HepG2 (cell line): ENCODE data around the gene DND1. TPM values are rescaled to one million over a fixed set of nuclear protein-coding genes. Genes with fewer than 3 reads are reported as not detected.

Source experiments
- ARID3A ChIP-seq: IDR thresholded peaks from 2 replicates; pipeline ENCODE4 v1.6.1; 2012; ENCODE audit warnings: low read depth, low read length, improper control_type of control experiment
- ELF1 ChIP-seq: sonication (generic); formaldehyde crosslinking; IDR thresholded peaks from 2 replicates; pipeline ENCODE4 v1.4.0; 2020; ENCODE audit warnings: missing genetic modification reagents
- ELF3 ChIP-seq: IDR thresholded peaks from 2 replicates; pipeline ENCODE4 v1.6.1; 2016; ENCODE audit warnings: missing genetic modification reagents, missing compliant biosample characterization
- SIX1 ChIP-seq: sonication (generic); formaldehyde crosslinking; IDR thresholded peaks from 2 replicates; pipeline ENCODE4 v1.4.0; 2020; ENCODE audit warnings: missing genetic modification reagents, borderline replicate concordance
- SRY ChIP-seq: sonication (generic); formaldehyde crosslinking; IDR thresholded peaks from 2 replicates; pipeline ENCODE4 v1.8.0; 2022; ENCODE audit warnings: mild to moderate bottlenecking, missing genetic modification reagents
- ZNF282 ChIP-seq: fragments of 450-650 bp; IDR thresholded peaks from 2 replicates; pipeline ENCODE4 v1.6.1; 2018; ENCODE audit not compliant: partially characterized antibody
- polyA plus RNA-seq, 8 experiments: library from polyadenylated mRNA; depleted of rRNA in 3 of 8; stranded (reverse) in 7 of 8; unstranded in 1 of 8; fragments of >200 nt; fragmentation: Illumina TruSeq in 4 of 8; extraction: Trizol in 4 of 8; gene quantifications; 2 replicates each; pipeline versions ENCODE4 v1.2.1 to v1.2.3, GENCODE V29; 2011 to 2016; ENCODE audit warnings: low read depth in 4 of 8, missing spikeins in 1 of 8, mixed read lengths in 1 of 8; ENCODE audit not compliant: insufficient read depth in 1 of 8
- total RNA-seq, 5 experiments: library from RNA; depleted of rRNA; stranded (reverse); fragments of >200 nt; fragmentation: Illumina TruSeq; extraction: Trizol; gene quantifications; 2 replicates each; pipeline ENCODE4 v1.2.3, GENCODE V29; 2016; ENCODE audit warnings: low read depth in 1 of 5
- TF ChIP-seq, protein P1 (sequence below): sonication (generic); formaldehyde crosslinking; IDR thresholded peaks from 2 replicates; pipeline ENCODE4 v1.9.0; 2022; ENCODE audit warnings: missing genetic modification reagents, mild to moderate bottlenecking, borderline replicate concordance
- TF ChIP-seq, protein P2 (sequence below): sonication (generic); formaldehyde crosslinking; IDR thresholded peaks from 2 replicates; pipeline ENCODE4 v1.5.0; 2020; ENCODE audit warnings: mild to moderate bottlenecking, missing genetic modification reagents, borderline replicate concordance

Gene DND1
- total and polyA plus RNA-seq, 2 of the 13 experiments (the other 11 are each of a cell fraction or from before 2014, with no cell fraction given), result 0.48 to 0.55 TPM

DNA sequence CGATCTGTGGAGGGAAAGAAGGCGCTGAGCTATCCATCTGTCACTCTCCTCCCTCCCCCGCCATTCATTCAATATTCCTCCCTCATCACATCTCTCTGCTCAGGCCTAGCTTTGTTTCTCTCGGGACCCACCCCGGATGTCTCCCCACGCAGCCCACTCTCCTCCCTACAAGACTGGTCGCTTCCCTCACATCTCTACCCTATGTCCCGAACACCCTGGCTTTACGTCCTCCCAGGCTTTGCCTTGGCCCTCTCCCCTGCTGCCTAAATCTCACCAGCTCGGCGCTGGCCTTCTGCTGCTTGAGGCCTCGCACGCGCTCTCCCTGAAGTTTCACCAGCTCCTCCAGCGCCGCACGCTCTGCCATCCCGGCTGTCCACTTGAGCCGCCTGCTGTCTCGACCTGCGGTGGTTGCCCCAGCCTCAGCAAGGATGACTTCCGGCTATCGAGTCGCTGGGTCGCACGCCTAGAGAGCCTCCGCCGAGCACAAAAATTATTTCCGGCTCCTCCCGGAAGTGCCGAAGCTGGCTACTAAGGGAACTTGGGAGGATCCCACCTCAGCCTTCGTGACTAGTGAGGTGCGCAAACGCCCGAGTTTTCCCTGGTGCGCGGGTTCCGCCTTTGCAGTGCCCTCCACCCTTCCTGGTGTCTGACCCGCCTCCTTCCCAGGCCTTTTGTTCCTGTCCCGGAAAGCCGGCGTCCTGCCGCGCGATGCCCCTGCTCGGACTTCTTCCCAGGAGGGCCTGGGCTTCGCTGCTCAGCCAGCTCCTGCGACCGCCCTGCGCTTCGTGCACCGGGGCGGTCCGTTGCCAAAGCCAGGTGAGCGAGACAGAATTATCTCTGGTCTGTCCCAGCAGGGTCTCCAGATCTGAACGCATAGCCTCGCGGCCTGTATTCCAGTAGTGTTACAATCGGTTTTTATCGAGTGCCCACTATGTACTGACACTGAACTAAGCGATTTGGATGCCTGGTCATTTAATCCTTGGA is 17.9 kb upstream of the DND1 start, which contains the start of the genes HARS1 and HARS2 (continued):
- TF ChIP-seq ARID3A, result peak; percentile 44; the same call in 1 of the 2 replicates
- TF ChIP-seq SIX1 (CRISPR knock-in tag), result no peak
- peak; percentile 96 for TF ChIP-seq ELF3 (CRISPR knock-in tag)
- TF ChIP-seq ELF1 (CRISPR knock-in tag), result peak; percentile 97
- 0 out of 2 replicates have a peak, but pooled peaks have one; percentile 37 for TF ChIP-seq SRY (CRISPR knock-in tag)
- TF ChIP-seq, protein P1, sequence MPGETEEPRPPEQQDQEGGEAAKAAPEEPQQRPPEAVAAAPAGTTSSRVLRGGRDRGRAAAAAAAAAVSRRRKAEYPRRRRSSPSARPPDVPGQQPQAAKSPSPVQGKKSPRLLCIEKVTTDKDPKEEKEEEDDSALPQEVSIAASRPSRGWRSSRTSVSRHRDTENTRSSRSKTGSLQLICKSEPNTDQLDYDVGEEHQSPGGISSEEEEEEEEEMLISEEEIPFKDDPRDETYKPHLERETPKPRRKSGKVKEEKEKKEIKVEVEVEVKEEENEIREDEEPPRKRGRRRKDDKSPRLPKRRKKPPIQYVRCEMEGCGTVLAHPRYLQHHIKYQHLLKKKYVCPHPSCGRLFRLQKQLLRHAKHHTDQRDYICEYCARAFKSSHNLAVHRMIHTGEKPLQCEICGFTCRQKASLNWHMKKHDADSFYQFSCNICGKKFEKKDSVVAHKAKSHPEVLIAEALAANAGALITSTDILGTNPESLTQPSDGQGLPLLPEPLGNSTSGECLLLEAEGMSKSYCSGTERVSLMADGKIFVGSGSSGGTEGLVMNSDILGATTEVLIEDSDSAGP (CRISPR knock-in tag), result peak; percentile 90
- TF ChIP-seq, protein P2, sequence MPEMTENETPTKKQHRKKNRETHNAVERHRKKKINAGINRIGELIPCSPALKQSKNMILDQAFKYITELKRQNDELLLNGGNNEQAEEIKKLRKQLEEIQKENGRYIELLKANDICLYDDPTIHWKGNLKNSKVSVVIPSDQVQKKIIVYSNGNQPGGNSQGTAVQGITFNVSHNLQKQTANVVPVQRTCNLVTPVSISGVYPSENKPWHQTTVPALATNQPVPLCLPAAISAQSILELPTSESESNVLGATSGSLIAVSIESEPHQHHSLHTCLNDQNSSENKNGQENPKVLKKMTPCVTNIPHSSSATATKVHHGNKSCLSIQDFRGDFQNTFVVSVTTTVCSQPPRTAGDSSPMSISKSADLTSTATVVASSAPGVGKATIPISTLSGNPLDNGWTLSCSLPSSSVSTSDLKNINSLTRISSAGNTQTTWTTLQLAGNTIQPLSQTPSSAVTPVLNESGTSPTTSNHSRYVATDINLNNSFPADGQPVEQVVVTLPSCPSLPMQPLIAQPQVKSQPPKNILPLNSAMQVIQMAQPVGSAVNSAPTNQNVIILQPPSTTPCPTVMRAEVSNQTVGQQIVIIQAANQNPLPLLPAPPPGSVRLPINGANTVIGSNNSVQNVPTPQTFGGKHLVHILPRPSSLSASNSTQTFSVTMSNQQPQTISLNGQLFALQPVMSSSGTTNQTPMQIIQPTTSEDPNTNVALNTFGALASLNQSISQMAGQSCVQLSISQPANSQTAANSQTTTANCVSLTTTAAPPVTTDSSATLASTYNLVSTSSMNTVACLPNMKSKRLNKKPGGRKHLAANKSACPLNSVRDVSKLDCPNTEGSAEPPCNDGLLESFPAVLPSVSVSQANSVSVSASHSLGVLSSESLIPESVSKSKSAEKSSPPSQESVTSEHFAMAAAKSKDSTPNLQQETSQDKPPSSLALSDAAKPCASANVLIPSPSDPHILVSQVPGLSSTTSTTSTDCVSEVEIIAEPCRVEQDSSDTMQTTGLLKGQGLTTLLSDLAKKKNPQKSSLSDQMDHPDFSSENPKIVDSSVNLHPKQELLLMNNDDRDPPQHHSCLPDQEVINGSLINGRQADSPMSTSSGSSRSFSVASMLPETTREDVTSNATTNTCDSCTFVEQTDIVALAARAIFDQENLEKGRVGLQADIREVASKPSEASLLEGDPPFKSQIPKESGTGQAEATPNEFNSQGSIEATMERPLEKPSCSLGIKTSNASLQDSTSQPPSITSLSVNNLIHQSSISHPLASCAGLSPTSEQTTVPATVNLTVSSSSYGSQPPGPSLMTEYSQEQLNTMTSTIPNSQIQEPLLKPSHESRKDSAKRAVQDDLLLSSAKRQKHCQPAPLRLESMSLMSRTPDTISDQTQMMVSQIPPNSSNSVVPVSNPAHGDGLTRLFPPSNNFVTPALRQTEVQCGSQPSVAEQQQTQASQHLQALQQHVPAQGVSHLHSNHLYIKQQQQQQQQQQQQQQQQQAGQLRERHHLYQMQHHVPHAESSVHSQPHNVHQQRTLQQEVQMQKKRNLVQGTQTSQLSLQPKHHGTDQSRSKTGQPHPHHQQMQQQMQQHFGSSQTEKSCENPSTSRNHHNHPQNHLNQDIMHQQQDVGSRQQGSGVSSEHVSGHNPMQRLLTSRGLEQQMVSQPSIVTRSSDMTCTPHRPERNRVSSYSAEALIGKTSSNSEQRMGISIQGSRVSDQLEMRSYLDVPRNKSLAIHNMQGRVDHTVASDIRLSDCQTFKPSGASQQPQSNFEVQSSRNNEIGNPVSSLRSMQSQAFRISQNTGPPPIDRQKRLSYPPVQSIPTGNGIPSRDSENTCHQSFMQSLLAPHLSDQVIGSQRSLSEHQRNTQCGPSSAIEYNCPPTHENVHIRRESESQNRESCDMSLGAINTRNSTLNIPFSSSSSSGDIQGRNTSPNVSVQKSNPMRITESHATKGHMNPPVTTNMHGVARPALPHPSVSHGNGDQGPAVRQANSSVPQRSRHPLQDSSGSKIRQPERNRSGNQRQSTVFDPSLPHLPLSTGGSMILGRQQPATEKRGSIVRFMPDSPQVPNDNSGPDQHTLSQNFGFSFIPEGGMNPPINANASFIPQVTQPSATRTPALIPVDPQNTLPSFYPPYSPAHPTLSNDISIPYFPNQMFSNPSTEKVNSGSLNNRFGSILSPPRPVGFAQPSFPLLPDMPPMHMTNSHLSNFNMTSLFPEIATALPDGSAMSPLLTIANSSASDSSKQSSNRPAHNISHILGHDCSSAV (CRISPR knock-in tag), result peak; percentile 86; the same call in 1 of the 2 replicates
- no peak for TF ChIP-seq ZNF282
